ENCODE measurements around the gene SS18.

Gene SS18

GRCh38 chr18:25998461-25998860 is 92.0 kb downstream of the SS18 start:
- Histone ChIP-seq H3K4me3 (ENCODE audit: low read depth in 1 of 2, low read length in 2 of 2) (no peak overlapping the region), H3K4me1 (ENCODE audit: insufficient read depth, low read length) (no peaks in the 10 kb centered on the region), H3K27ac (ENCODE audit: low read depth, low read length) (no peak overlapping the region), H3K9ac (ENCODE audit: low read length) (no peak overlapping the region), H3K27me3 (ENCODE audit: control insufficient read depth in 1 of 2, insufficient read depth in 2 of 2, low read length in 2 of 2) (no peaks in the 10 kb centered on the region), H3K36me3 (ENCODE audit: insufficient read depth, low read length) (no peaks in the 10 kb centered on the region), H3K9me3 (ENCODE audit: low read length) (no peaks in the 10 kb centered on the region)

GRCh38 chr18:25992566-25992965 is 97.8 kb downstream of the SS18 start:
- H3K4me3 ChIP-seq (ENCODE audit: low read depth in 1 of 2, low read length in 2 of 2): no peak overlapping the region
- no peak overlapping the region for H3K27ac ChIP-seq (ENCODE audit: low read depth, low read length)
- no peaks in the 10 kb centered on the region for H3K4me1 ChIP-seq (ENCODE audit: insufficient read depth, low read length)
- no peaks in the 10 kb centered on the region for H3K9me3 ChIP-seq (ENCODE audit: low read length)
- H3K36me3 ChIP-seq (ENCODE audit: insufficient read depth, low read length): no peaks in the 10 kb centered on the region
- no peak overlapping the region for H3K9ac ChIP-seq (ENCODE audit: low read length)
- no peaks in the 10 kb centered on the region for H3K27me3 ChIP-seq (ENCODE audit: control insufficient read depth in 1 of 2, insufficient read depth in 2 of 2, low read length in 2 of 2)

- no peak overlapping the region for H3K9ac ChIP-seq (ENCODE audit: low read length)
- no peak overlapping the region for H3K27ac ChIP-seq (ENCODE audit: low read depth, low read length)
- H3K36me3 ChIP-seq (ENCODE audit: insufficient read depth, low read length): no peaks in the 10 kb centered on the region
- H3K9me3 ChIP-seq (ENCODE audit: low read length): no peaks in the 10 kb centered on the region
- no peak overlapping the region for H3K4me3 ChIP-seq (ENCODE audit: low read depth in 1 of 2, low read length in 2 of 2)
- H3K27me3 ChIP-seq (ENCODE audit: control insufficient read depth in 1 of 2, insufficient read depth in 2 of 2, low read length in 2 of 2): no peaks in the 10 kb centered on the region
- H3K4me1 ChIP-seq (ENCODE audit: insufficient read depth, low read length): no peaks in the 10 kb centered on the region
These were observed 99.9 kb downstream of the SS18 start for GRCh38 chr18:25990473-25990872.

GRCh38 chr18:25985707-25986394 is 104.6 kb downstream of the SS18 start:
- Histone ChIP-seq H3K9ac (ENCODE audit: low read length) (no peak overlapping the region), H3K4me3 (ENCODE audit: low read depth in 1 of 2, low read length in 2 of 2) (no peak overlapping the region), H3K4me1 (ENCODE audit: insufficient read depth, low read length) (peaks cover 5% of the 10 kb centered on the region), H3K27me3 (ENCODE audit: control insufficient read depth in 1 of 2, insufficient read depth in 2 of 2, low read length in 2 of 2) (no peaks in the 10 kb centered on the region), H3K36me3 (ENCODE audit: insufficient read depth, low read length) (no peaks in the 10 kb centered on the region), H3K9me3 (ENCODE audit: low read length) (no peaks in the 10 kb centered on the region), H3K27ac (ENCODE audit: low read depth, low read length) (no peak overlapping the region)

GRCh38 chr18:25983730-25984129 is 106.7 kb downstream of the SS18 start:
- H3K27me3 ChIP-seq (ENCODE audit: control insufficient read depth in 1 of 2, insufficient read depth in 2 of 2, low read length in 2 of 2): no peaks in the 10 kb centered on the region
- no peak overlapping the region for H3K4me3 ChIP-seq (ENCODE audit: low read depth in 1 of 2, low read length in 2 of 2)
- H3K9ac ChIP-seq (ENCODE audit: low read length): no peak overlapping the region
- no peak overlapping the region for H3K27ac ChIP-seq (ENCODE audit: low read depth, low read length)
- H3K9me3 ChIP-seq (ENCODE audit: low read length): no peaks in the 10 kb centered on the region
- H3K4me1 ChIP-seq (ENCODE audit: insufficient read depth, low read length): peaks cover 5% of the 10 kb centered on the region
- no peaks in the 10 kb centered on the region for H3K36me3 ChIP-seq (ENCODE audit: insufficient read depth, low read length)

GRCh38 chr18:25982961-25983360 is 107.5 kb downstream of the SS18 start:
- Histone ChIP-seq H3K27me3 (ENCODE audit: control insufficient read depth in 1 of 2, insufficient read depth in 2 of 2, low read length in 2 of 2) (no peaks in the 10 kb centered on the region), H3K4me3 (ENCODE audit: low read depth in 1 of 2, low read length in 2 of 2) (no peak overlapping the region), H3K36me3 (ENCODE audit: insufficient read depth, low read length) (no peaks in the 10 kb centered on the region), H3K9ac (ENCODE audit: low read length) (no peak overlapping the region), H3K9me3 (ENCODE audit: low read length) (no peaks in the 10 kb centered on the region), H3K27ac (ENCODE audit: low read depth, low read length) (no peak overlapping the region), H3K4me1 (ENCODE audit: insufficient read depth, low read length) (peaks cover 5% of the 10 kb centered on the region)

GRCh38 chr18:25982153-25982552 is 108.3 kb downstream of the SS18 start:
- no peaks in the 10 kb centered on the region for H3K27me3 ChIP-seq (ENCODE audit: control insufficient read depth in 1 of 2, insufficient read depth in 2 of 2, low read length in 2 of 2)
- no peaks in the 10 kb centered on the region for H3K9me3 ChIP-seq (ENCODE audit: low read length)
- no peak overlapping the region for H3K27ac ChIP-seq (ENCODE audit: low read depth, low read length)
- H3K36me3 ChIP-seq (ENCODE audit: insufficient read depth, low read length): no peaks in the 10 kb centered on the region
- no peak overlapping the region for H3K9ac ChIP-seq (ENCODE audit: low read length)
- H3K4me1 ChIP-seq (ENCODE audit: insufficient read depth, low read length): peaks cover 5% of the 10 kb centered on the region
- H3K4me3 ChIP-seq (ENCODE audit: low read depth in 1 of 2, low read length in 2 of 2): no peak overlapping the region

- Histone ChIP-seq H3K9ac (ENCODE audit: low read length) (no peak overlapping the region), H3K27me3 (ENCODE audit: control insufficient read depth in 1 of 2, insufficient read depth in 2 of 2, low read length in 2 of 2) (no peaks in the 10 kb centered on the region), H3K4me1 (ENCODE audit: insufficient read depth, low read length) (peaks cover 5% of the 10 kb centered on the region), H3K9me3 (ENCODE audit: low read length) (no peaks in the 10 kb centered on the region), H3K4me3 (ENCODE audit: low read depth in 1 of 2, low read length in 2 of 2) (no peak overlapping the region), H3K36me3 (ENCODE audit: insufficient read depth, low read length) (no peaks in the 10 kb centered on the region), H3K27ac (ENCODE audit: low read depth, low read length) (no peak overlapping the region)
These were observed 110.9 kb downstream of the SS18 start for GRCh38 chr18:25979369-25980040.

- Histone ChIP-seq H3K4me3 (ENCODE audit: low read depth in 1 of 2, low read length in 2 of 2) (no peak overlapping the region), H3K27me3 (ENCODE audit: control insufficient read depth in 1 of 2, insufficient read depth in 2 of 2, low read length in 2 of 2) (no peaks in the 10 kb centered on the region), H3K27ac (ENCODE audit: low read depth, low read length) (no peak overlapping the region)
These were observed 113.9 kb downstream of the SS18 start for GRCh38 chr18:25976554-25976953.

GRCh38 chr18:25974630-25975077 is 115.8 kb downstream of the SS18 start:
- Histone ChIP-seq H3K27ac (ENCODE audit: low read depth, low read length) (no peak overlapping the region), H3K4me1 (ENCODE audit: insufficient read depth, low read length) (no peaks in the 10 kb centered on the region), H3K27me3 (ENCODE audit: control insufficient read depth in 1 of 2, insufficient read depth in 2 of 2, low read length in 2 of 2) (no peaks in the 10 kb centered on the region), H3K9me3 (ENCODE audit: low read length) (no peaks in the 10 kb centered on the region), H3K9ac (ENCODE audit: low read length) (no peak overlapping the region), H3K36me3 (ENCODE audit: insufficient read depth, low read length) (no peaks in the 10 kb centered on the region), H3K4me3 (ENCODE audit: low read depth in 1 of 2, low read length in 2 of 2) (no peak overlapping the region)

More at GRCh38 chr18:25976554-25976953, 113.9 kb downstream of the SS18 start:
- Histone ChIP-seq H3K4me1 (ENCODE audit: insufficient read depth, low read length) (no peaks in the 10 kb centered on the region), H3K9me3 (ENCODE audit: low read length) (no peaks in the 10 kb centered on the region), H3K9ac (ENCODE audit: low read length) (no peak overlapping the region), H3K36me3 (ENCODE audit: insufficient read depth, low read length) (no peaks in the 10 kb centered on the region)

Measured in muscle layer of colon (tissue), 2 donors.